Mammary epithelial cell (primary cell): ENCODE measurements around the gene NFKBIE.
A peak's percentile ranks its signal among the peaks of the same experiment; 100 is the strongest.

Experiments used
- EZH2 ChIP-seq: IDR thresholded peaks from 2 replicates; pipeline ENCODE4 v1.6.1; 2012; ENCODE audit warnings: low read length, inconsistent platforms, borderline replicate concordance
- TF ChIP-seq, protein P1 (sequence below), 2 donors: IDR thresholded peaks in 1 of 2; conservative IDR thresholded peaks in 1 of 2; 2 replicates each; pipeline ENCODE4 v1.5.1; 2011 to 2012; ENCODE audit warnings: inconsistent platforms in 2 of 2, low read length in 2 of 2, mild to moderate bottlenecking in 2 of 2, control low read depth in 1 of 2, low read depth in 1 of 2; ENCODE audit not compliant: insufficient read depth in 1 of 2; ENCODE audit errors: extremely low read depth in 1 of 2

DNA sequence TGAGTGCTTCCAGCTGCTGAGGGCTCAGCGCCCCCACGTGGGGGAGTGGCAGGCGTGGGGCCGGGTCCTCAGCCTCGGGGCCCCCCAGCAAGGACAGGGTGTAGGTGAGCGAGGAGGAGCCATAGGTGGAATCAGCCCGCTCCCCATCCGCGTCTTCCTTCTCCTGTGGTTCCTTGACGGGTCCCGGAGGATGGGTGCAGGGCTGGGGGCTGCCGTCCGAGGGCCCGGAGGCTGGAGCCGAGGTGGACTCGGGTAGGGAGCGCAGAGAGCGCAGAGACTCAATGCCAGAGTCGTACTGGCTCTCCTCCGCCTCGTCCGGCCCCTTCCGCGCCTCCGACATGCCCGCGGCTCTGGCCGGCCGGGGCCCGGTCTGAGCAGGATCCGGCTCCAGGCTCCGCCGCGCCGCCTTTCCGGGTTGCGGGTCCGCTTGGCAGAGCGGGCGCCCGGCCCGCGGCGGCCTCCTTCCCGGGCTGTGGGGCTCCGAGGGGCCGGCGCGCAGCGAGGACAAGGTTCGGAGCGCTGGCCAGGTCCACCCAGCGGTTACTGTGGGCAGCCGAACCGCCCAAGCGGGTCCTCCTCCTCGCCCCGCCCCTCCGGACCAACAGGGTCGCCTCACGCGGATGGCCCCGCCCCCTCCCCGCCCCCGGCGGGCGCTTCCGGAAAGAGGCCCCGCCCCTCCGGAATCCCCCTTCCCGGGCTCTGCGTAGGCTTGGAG is at the start of gene NFKBIE:
- no peak for TF ChIP-seq EZH2
- TF ChIP-seq, protein P1, sequence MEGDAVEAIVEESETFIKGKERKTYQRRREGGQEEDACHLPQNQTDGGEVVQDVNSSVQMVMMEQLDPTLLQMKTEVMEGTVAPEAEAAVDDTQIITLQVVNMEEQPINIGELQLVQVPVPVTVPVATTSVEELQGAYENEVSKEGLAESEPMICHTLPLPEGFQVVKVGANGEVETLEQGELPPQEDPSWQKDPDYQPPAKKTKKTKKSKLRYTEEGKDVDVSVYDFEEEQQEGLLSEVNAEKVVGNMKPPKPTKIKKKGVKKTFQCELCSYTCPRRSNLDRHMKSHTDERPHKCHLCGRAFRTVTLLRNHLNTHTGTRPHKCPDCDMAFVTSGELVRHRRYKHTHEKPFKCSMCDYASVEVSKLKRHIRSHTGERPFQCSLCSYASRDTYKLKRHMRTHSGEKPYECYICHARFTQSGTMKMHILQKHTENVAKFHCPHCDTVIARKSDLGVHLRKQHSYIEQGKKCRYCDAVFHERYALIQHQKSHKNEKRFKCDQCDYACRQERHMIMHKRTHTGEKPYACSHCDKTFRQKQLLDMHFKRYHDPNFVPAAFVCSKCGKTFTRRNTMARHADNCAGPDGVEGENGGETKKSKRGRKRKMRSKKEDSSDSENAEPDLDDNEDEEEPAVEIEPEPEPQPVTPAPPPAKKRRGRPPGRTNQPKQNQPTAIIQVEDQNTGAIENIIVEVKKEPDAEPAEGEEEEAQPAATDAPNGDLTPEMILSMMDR (conservative IDR thresholded peaks at IDR 0.05 in 1 of 2, IDR thresholded peaks at IDR 0.05 in 1 of 2; ENCODE audit: extremely low read depth in 1 of 2, insufficient read depth in 1 of 2, low read depth in 1 of 2, low read length in 2 of 2): peak in 1 of 2 donors; percentile 40
